GM13977 (cell line): ENCODE results near the gene SLC24A3.

Source experiments
- DNase-seq: peaks from one replicate; pipeline ENCODE4 v3.0.0; 2012; ENCODE audit warnings: low spot score
- in situ Hi-C: fragments of 300-500 bp; cut with MboI; formaldehyde crosslinking; loops from one replicate; pipeline ENCODE4 v1.12.0; 2022; ENCODE audit warnings: low sequenced_read_pairs, low pct_unique_long_range_greater_than_20kb, mixed read lengths, inconsistent platforms; ENCODE audit not compliant: unreplicated experiment
- TF ChIP-seq, protein P1 (sequence below): IDR thresholded peaks from 2 replicates; pipeline ENCODE4 v1.5.1; 2012; ENCODE audit warnings: mild to moderate bottlenecking, control low read depth; ENCODE audit not compliant: insufficient read depth; ENCODE audit errors: extremely low read depth, missing control alignments

The SLC24A3 gene

DNA sequence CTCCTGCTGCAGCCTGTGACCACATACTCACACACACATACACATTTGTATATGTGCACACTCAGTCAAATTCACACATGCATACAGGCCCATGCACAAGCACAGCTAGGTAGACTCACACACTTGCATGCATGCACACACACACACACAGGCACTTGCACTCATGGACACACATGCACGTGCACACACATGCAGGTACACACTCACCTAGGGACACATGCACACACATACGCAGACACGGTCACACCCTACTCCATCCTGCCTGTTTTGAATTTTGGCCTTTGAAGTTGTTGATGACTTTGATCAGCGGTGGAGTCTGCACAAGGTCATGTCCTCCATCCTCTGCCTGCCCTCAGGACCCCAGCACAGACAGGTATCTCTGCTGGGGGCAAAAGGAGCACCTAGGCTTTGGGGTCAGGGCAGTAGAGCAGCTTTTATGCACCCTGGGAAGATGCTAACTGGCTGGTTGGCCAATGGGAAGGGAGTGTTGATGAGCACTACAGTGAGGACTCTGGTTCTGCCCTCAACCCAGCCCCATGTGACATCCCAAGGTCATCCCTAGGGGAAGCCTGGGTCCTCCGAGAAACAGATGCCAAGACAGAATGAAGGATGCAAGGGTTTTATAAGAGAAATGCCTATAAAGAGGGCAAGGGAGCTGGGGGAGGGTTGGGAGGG, 218.3 kb downstream of the SLC24A3 start:
- TF ChIP-seq, protein P1, sequence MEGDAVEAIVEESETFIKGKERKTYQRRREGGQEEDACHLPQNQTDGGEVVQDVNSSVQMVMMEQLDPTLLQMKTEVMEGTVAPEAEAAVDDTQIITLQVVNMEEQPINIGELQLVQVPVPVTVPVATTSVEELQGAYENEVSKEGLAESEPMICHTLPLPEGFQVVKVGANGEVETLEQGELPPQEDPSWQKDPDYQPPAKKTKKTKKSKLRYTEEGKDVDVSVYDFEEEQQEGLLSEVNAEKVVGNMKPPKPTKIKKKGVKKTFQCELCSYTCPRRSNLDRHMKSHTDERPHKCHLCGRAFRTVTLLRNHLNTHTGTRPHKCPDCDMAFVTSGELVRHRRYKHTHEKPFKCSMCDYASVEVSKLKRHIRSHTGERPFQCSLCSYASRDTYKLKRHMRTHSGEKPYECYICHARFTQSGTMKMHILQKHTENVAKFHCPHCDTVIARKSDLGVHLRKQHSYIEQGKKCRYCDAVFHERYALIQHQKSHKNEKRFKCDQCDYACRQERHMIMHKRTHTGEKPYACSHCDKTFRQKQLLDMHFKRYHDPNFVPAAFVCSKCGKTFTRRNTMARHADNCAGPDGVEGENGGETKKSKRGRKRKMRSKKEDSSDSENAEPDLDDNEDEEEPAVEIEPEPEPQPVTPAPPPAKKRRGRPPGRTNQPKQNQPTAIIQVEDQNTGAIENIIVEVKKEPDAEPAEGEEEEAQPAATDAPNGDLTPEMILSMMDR = no peak
- DNase-seq = no peak
- in situ Hi-C loops = no loop called here

DNA sequence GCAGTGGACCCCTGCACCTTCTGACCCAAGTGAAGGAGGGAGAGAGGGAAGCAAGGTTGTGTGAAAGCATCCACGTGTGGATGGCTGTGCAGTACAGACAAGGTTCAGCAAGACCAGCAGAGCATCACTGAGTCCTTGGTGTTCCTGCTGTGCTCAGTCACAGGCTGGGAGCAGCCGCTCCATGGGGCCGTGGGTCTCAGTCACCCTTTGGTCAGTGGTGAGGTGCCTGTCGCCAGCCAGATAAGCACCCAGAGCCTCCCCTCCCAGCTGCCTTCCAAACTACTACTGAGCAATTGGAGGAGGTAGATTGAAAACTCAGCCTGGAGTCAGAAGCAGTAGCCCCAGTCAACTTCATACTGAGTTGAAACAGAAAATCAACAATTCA, 218.9 kb downstream of the SLC24A3 start:
- TF ChIP-seq, protein P1 = no peak
- in situ Hi-C loops = no loop called here
- no peak for DNase-seq

DNA sequence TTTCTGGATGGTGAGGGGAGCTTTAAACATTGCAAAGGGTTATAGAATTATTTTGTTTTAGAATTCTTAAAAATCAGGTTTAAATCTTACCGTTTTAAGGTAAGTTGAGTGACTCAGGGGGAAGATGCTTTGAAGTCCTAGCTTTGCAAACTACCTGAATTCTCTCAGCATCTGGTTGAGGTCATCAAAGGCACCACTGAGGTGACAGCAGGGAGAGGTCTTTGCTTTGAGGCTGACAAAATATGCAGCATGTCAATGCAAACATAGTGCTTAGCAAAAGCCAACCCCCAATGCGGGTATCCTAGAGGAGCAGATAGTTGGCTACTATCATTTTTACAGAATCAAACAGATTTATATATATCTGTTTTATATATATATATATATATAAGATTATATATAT, 219.5 kb downstream of the SLC24A3 start:
- no peak for DNase-seq
- TF ChIP-seq, protein P1 = no peak
- in situ Hi-C loops = no loop called here

DNA sequence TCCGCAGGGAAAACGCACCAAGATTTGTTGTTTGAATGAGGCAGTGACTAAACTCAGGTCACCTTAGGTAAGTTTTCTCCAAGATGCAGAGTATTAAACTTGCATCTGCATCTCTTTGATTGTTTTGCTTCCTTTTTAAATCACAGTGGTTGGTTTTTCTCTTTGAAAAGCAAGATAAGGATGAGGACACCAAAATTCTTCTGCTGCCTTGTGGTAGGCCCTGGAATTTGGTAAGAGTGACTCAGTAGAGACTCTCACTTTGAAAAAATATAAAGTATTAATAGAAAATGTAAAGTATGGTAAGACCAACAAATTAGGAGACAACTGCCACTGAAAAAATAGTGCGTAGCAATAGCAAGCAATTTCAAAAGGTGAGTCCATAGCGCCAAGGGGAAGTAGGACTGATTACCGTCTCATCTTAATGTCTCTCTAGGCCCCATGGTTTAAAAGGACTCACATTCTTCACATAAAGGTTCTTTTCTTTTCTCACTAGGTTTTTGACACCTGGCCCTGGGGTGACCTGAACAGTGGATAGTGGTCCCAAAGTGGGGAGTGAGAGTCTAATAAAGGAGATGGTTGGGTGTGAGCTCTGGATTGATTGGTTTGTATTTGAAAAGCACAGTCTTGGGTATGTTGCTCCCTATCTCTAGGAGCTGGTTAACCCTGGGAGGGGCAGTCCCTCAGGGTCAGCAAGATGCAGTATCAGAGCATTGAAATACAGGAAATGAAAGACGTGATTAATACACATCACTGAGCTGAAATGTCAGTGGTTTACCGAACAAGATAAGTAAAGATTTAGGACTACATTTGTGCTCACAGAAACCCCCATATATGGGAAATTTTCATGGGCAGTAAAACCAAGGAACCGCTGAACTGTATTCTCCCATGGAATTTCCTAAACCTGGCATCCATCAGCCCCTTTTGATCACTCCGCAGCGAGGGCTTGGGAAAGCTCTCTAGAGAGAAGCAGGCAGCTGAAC, 221.2 kb downstream of the SLC24A3 start:
- TF ChIP-seq, protein P1 = no peak
- in situ Hi-C loops = no loop called here
- no peak for DNase-seq

DNA sequence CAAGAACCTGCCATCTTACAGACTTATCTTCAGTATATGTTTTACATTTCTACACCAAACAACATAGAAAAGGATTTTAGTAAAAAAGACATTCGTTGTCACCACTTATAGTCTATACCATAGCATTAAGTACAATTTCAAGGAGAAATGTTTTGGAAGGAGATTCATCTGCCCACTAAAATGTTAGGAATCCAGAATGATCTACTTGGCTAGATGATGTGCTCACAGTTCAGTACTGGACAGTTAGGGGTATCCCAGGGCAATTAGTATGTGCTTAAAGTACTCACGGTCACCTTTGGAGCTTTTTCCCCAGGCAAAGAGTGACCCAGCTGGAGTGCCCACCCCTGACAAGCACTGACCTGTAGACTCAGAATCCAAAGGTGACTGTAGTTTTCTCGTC, 222.9 kb downstream of the SLC24A3 start:
- no peak for DNase-seq
- TF ChIP-seq, protein P1 = no peak
- in situ Hi-C loops = no loop called here

DNA sequence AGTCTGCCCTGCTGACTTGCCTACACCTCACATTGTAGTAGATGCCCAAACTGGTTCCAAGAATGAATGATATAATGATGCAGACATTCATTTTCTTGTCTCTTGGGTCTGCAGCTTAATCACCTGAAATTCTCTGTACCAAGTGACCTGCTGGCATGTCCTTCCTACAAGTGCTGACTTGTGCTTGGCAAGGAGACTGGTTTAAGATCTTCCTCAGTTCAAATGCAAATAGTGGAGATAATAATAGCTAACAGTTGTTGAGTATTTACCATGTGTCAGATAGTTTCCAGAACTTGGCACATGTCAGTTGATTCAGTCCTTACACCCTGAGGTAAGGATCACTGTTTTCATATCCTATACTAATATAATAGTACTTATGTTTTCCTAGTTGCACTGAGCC, 223.4 kb downstream of the SLC24A3 start:
- in situ Hi-C loops = no loop called here
- TF ChIP-seq, protein P1 = no peak
- no peak for DNase-seq
